Measurements from ENCODE around the gene CBFA2T3.

- TF ChIP-seq EZH2 (IDR thresholded peaks at IDR 0.05), result no peak
- no peak for TF ChIP-seq POLR2AphosphoS5 (IDR thresholded peaks at IDR 0.05; ENCODE audit: borderline replicate concordance, low read depth, low read length)
- TF ChIP-seq FOXP2 (optimal IDR thresholded peaks at IDR 0.05; ENCODE audit: control extremely low read depth, extremely low read length, insufficient read depth), result no peak
Measured at GRCh38 chr16:88923450-88923849, 53.6 kb downstream of the CBFA2T3 start.
